Measurements from ENCODE around the gene SEPTIN10.

- no peak for TF ChIP-seq CTCF (IDR thresholded peaks at IDR 0.05)
- TF ChIP-seq POLR2A (IDR thresholded peaks at IDR 0.05): no peak
- no peak for TF ChIP-seq EP300 (IDR thresholded peaks at IDR 0.05)
Measured at GRCh38 chr2:109655287-109655686, 41.5 kb upstream of the SEPTIN10 start.

All from tibial nerve (tissue), 4 donors.